ENCODE results near the gene ICAM4.

DNA sequence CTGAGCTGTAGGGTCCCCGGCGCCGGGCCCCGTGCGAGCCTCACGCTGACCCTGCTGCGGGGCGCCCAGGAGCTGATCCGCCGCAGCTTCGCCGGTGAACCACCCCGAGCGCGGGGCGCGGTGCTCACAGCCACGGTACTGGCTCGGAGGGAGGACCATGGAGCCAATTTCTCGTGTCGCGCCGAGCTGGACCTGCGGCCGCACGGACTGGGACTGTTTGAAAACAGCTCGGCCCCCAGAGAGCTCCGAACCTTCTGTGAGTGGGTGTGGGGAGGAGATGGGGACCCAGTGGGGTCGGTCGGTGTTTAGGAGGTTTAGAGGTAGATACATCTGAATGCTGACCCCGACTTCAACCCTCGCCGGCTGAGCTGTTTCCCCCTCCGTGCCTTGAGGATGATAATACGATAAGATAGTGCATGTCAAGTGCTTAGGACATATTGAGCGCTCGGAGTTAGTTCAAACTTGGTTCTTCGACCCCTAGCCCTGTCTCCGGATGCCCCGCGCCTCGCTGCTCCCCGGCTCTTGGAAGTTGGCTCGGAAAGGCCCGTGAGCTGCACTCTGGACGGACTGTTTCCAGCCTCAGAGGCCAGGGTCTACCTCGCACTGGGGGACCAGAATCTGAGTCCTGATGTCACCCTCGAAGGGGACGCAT, 4.9 kb downstream of the ICAM4 start:
- TF ChIP-seq CTCF (IDR thresholded peaks at IDR 0.05) (no peak), EP300 (IDR thresholded peaks at IDR 0.05) (no peak), POLR2A (IDR thresholded peaks at IDR 0.05; ENCODE audit: low read depth) (no peak), POLR2AphosphoS5 (IDR thresholded peaks at IDR 0.05) (no peak)

All from esophagus muscularis mucosa (tissue), 4 donors.